ENCODE data around the gene ANKS4B. TPM values are rescaled to one million over a fixed set of nuclear protein-coding genes. Genes with fewer than 3 reads are reported as not detected.
"Not testable (repeated sequence)": the region's sequence is repeated elsewhere in the genome, so short reads cannot be mapped to it uniquely, and the experiment has no call there.

Gene ANKS4B
- total and polyA plus RNA-seq, 4 donors = 0.08 to 6.9 TPM; not detected in 2

- H3K36me3 ChIP-seq (ENCODE audit: control insufficient read depth in 1 of 2, insufficient read depth in 2 of 2, low read length in 1 of 2) = no peaks in the 10 kb centered on the region
- H3K9me3 ChIP-seq (ENCODE audit: control insufficient read depth, low read length) = no peaks in the 10 kb centered on the region
- no peaks in the 10 kb centered on the region for H3K27me3 ChIP-seq (ENCODE audit: control insufficient read depth in 1 of 2, insufficient read depth in 2 of 2, low read length in 1 of 2)
- no peak for DNase-seq
- peak overlapping the region in 1 of 2 donors; percentile 8 for H3K4me3 ChIP-seq (ENCODE audit: low read length in 2 of 2)
- intact Hi-C loops (cut with DNase I) = loop anchor here in 1 of 2 donors (2.0 kb wide), 1 partner anchor 14 kb away; no protein-coding TSS in a partner anchor
- 67 to 74% methylated on average over 4 of the region's 4 CpGs for WGBS, 2 donors
- no peaks in the 10 kb centered on the region for H3K4me1 ChIP-seq (ENCODE audit: control insufficient read depth in 1 of 2, insufficient read depth in 2 of 2, low read length in 2 of 2)
- no peak overlapping the region for H3K27ac ChIP-seq (ENCODE audit: low read depth in 1 of 2, low read length in 2 of 2)
- no peak for ATAC-seq (ENCODE audit: low FRiP score)
Observed at GRCh38 chr16:21284414-21284813, 50.9 kb downstream of the ANKS4B start.

DNA sequence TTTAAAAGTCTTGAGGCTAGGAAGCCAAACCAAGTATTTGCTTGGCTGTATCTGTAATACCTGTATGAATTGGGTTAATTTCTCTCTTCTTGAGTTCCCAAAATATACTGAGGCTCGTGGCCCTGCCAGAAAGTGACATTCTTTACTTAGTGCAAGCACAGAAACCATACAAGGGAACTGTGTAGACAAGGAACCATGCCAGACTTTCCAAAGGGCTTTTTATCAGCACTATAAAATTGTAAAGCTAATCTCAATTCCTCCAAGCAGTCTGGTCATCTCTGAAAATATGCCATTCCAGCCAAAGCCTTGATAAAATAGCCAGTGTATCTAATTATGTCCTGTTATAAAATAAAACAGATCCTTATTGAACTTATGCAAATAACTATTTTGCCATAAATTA lies 51.8 kb downstream of the ANKS4B start:
- no peak for ATAC-seq (ENCODE audit: low FRiP score)
- H3K27ac ChIP-seq (ENCODE audit: low read depth in 1 of 2, low read length in 2 of 2) = no peak overlapping the region
- H3K36me3 ChIP-seq (ENCODE audit: control insufficient read depth in 1 of 2, insufficient read depth in 2 of 2, low read length in 1 of 2) = no peaks in the 10 kb centered on the region
- intact Hi-C loops (cut with DNase I) = loop anchor here in 1 of 2 donors (2.0 kb wide), 1 partner anchor 13 kb away; no protein-coding TSS in a partner anchor
- DNase-seq = no peak
- H3K4me1 ChIP-seq (ENCODE audit: control insufficient read depth in 1 of 2, insufficient read depth in 2 of 2, low read length in 2 of 2) = no peaks in the 10 kb centered on the region
- no peaks in the 10 kb centered on the region for H3K9me3 ChIP-seq (ENCODE audit: control insufficient read depth, low read length)
- 0% methylated on average over 1 of the region's 1 CpG for WGBS, 2 donors
- no peak overlapping the region for H3K4me3 ChIP-seq (ENCODE audit: low read length in 2 of 2)
- H3K27me3 ChIP-seq (ENCODE audit: control insufficient read depth in 1 of 2, insufficient read depth in 2 of 2, low read length in 1 of 2) = no peaks in the 10 kb centered on the region

GRCh38 chr16:21289789-21290188 lies 56.3 kb downstream of the ANKS4B start:
- H3K36me3 ChIP-seq (ENCODE audit: control insufficient read depth in 1 of 2, insufficient read depth in 2 of 2, low read length in 1 of 2); H3K27ac ChIP-seq (ENCODE audit: low read depth in 1 of 2, low read length in 2 of 2); H3K27me3 ChIP-seq (ENCODE audit: control insufficient read depth in 1 of 2, insufficient read depth in 2 of 2, low read length in 1 of 2); H3K4me3 ChIP-seq (ENCODE audit: low read length in 2 of 2); H3K4me1 ChIP-seq (ENCODE audit: control insufficient read depth in 1 of 2, insufficient read depth in 2 of 2, low read length in 2 of 2); H3K9me3 ChIP-seq (ENCODE audit: control insufficient read depth, low read length); DNase-seq; ATAC-seq (ENCODE audit: low FRiP score); intact Hi-C loops (cut with DNase I): not testable (repeated sequence)
- WGBS, 2 donors = 96 to 97% methylated on average over 3 of the region's 3 CpGs

DNA sequence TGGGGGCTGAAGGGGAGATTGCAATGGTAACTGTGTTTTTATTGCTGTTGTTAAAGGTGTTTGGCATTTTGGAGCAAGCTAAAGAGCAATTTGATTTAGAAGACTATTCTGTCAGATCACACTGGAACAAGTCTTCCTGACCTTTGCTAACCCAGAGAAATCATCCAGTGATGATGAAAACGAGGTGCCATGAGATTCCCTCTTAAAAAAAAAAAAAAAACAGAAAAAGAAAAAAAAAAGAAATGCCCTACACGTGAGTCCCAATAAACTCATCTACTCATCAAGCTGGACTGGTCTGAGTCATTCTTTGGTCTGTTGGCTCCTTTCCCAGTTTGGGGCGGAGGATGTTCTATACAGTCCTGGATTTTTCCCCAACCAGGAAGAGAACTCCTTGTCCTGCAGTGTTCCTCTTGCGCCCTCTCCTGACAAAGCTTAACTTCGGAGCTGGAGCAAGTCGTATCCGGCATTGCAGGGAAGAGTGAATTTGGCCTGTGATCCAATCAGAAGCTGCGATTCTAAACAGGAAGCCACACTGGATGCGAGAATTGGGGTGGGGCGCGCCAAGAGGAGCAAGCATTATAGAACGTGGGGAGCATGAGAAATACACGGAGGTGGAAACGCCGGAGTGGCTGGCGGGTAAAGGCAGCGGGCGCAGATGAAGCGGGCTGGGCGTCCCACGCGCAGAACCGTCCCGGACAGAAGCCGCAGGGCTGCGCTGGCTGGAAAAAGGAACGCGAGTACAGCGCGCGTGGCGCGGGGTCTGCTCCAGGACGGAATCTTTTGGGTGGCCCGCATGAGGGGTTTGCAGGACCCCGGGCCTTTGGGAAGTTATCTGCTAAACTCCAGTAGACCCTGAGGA lies 67.0 kb downstream of the ANKS4B start:
- intact Hi-C loops (cut with DNase I) = loop anchor here (2.0 to 10.0 kb wide), 8 partner anchors 112 to 1022 kb away; partner anchors contain the start of genes LDAF1 (in 2 of the 2), ERI2 (in 1 of the 2) and REXO5 (in 1 of the 2)
- H3K36me3 ChIP-seq (ENCODE audit: control insufficient read depth in 1 of 2, insufficient read depth in 2 of 2, low read length in 1 of 2) = no peaks in the 10 kb centered on the region
- H3K27me3 ChIP-seq (ENCODE audit: control insufficient read depth in 1 of 2, insufficient read depth in 2 of 2, low read length in 1 of 2) = no peaks in the 10 kb centered on the region
- H3K4me1 ChIP-seq (ENCODE audit: control insufficient read depth in 1 of 2, insufficient read depth in 2 of 2, low read length in 2 of 2) = no peaks in the 10 kb centered on the region
- H3K9me3 ChIP-seq (ENCODE audit: control insufficient read depth, low read length) = no peaks in the 10 kb centered on the region
- peak overlapping the region in 1 of 2 donors; percentile 79 for H3K27ac ChIP-seq (ENCODE audit: low read depth in 1 of 2, low read length in 2 of 2)
- peak overlapping the region; percentile 50 to 58 for H3K4me3 ChIP-seq (ENCODE audit: low read length in 2 of 2)
- DNase-seq (peak; percentile 92 to 96), ATAC-seq (ENCODE audit: low FRiP score) (peak; percentile 99)
- 0 to 1% methylated on average over 36 of the region's 36 CpGs for WGBS, 2 donors

DNA sequence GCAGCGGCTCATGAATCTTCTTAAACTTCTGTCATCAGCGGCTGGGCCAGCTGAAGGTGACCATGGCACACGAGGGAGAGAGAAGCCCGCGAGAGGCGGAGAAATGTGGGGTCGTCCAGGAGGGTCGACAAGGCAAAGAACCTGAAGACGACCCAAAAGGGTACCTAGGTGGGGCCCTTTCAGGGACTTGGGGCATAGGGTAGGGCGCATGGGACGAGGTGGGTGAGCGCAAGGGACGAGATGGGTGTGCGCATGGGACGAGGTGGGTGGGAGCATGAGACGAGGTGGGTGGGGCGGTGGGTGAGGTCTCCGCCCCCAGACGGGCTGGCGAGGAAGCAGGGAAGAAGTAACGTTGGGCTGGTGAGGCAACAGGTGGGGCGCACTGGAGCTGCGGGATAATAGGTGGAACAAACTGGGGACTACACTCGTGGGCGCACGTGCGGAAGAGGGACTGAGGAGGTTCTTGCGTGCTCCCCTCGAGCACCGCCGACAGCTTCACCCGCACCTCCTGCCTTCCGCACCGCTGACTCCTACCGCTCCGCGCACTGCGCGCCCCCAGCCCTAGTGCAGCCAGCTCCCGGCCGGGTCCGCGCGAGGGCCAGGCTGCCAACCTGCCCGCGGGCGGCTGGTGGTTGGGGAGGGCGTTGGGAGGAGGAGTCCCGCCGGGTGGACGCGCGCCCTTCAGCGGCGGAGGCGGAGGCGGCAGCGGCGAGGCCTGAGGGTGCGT lies 67.8 kb downstream of the ANKS4B start:
- peak; percentile 78 to 89 for DNase-seq
- no peaks in the 10 kb centered on the region for H3K27me3 ChIP-seq (ENCODE audit: control insufficient read depth in 1 of 2, insufficient read depth in 2 of 2, low read length in 1 of 2)
- no peaks in the 10 kb centered on the region for H3K9me3 ChIP-seq (ENCODE audit: control insufficient read depth, low read length)
- peak; percentile 84 for ATAC-seq (ENCODE audit: low FRiP score)
- H3K36me3 ChIP-seq (ENCODE audit: control insufficient read depth in 1 of 2, insufficient read depth in 2 of 2, low read length in 1 of 2) = no peaks in the 10 kb centered on the region
- no peaks in the 10 kb centered on the region for H3K4me1 ChIP-seq (ENCODE audit: control insufficient read depth in 1 of 2, insufficient read depth in 2 of 2, low read length in 2 of 2)
- intact Hi-C loops (cut with DNase I) = loop anchor here (2.0 to 10.0 kb wide), 8 partner anchors 113 to 1021 kb away; partner anchors contain the start of genes LDAF1 (in 2 of the 2), ERI2 (in 1 of the 2) and REXO5 (in 1 of the 2)
- 0% methylated on average over 55 to 60 of the region's 60 CpGs for WGBS, 2 donors
- H3K4me3 ChIP-seq (ENCODE audit: low read length in 2 of 2) = peak overlapping the region; percentile 50 to 58
- peak overlapping the region in 1 of 2 donors; percentile 79 for H3K27ac ChIP-seq (ENCODE audit: low read depth in 1 of 2, low read length in 2 of 2)

- Histone ChIP-seq H3K9me3 (ENCODE audit: control insufficient read depth, low read length) (no peaks in the 10 kb centered on the region), H3K4me3 (ENCODE audit: low read length in 2 of 2) (peak overlapping the region in 1 of 2 donors; percentile 50), H3K27me3 (ENCODE audit: control insufficient read depth in 1 of 2, insufficient read depth in 2 of 2, low read length in 1 of 2) (no peaks in the 10 kb centered on the region), H3K4me1 (ENCODE audit: control insufficient read depth in 1 of 2, insufficient read depth in 2 of 2, low read length in 2 of 2) (no peaks in the 10 kb centered on the region), H3K27ac (ENCODE audit: low read depth in 1 of 2, low read length in 2 of 2) (no peak overlapping the region), H3K36me3 (ENCODE audit: control insufficient read depth in 1 of 2, insufficient read depth in 2 of 2, low read length in 1 of 2) (no peaks in the 10 kb centered on the region)
- 1% methylated on average over 17 of the region's 17 CpGs for WGBS, 2 donors
- intact Hi-C loops (cut with DNase I) = loop anchor here (2.0 to 10.0 kb wide), 8 partner anchors 113 to 1020 kb away; partner anchors contain the start of genes LDAF1 (in 2 of the 2), ERI2 (in 1 of the 2) and REXO5 (in 1 of the 2)
- no peak for ATAC-seq (ENCODE audit: low FRiP score)
- no peak for DNase-seq
Observed at GRCh38 chr16:21301895-21302291, 68.4 kb downstream of the ANKS4B start.

DNA sequence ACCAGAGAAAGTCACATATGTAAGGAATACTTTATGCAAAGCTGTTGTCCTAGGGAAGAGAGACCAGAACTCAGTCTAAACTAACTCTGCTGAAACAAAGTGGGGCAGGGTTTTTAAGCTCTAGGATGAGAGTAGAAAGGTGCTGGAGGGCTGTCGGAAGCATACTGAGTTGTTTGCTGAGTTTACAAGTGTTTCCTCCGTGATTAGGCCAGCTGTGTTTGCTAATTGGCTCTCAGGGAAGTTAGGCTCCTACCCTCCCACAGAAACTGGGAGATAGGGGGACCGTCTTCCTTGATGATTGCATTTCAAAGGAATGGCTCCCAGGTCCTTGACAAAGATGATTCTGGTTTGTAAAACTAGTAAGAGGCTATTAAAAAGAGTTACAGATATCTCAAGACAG lies 69.0 kb downstream of the ANKS4B start:
- no peaks in the 10 kb centered on the region for H3K27me3 ChIP-seq (ENCODE audit: control insufficient read depth in 1 of 2, insufficient read depth in 2 of 2, low read length in 1 of 2)
- no peaks in the 10 kb centered on the region for H3K9me3 ChIP-seq (ENCODE audit: control insufficient read depth, low read length)
- no peak for DNase-seq
- no peaks in the 10 kb centered on the region for H3K36me3 ChIP-seq (ENCODE audit: control insufficient read depth in 1 of 2, insufficient read depth in 2 of 2, low read length in 1 of 2)
- no peak overlapping the region for H3K27ac ChIP-seq (ENCODE audit: low read depth in 1 of 2, low read length in 2 of 2)
- H3K4me1 ChIP-seq (ENCODE audit: control insufficient read depth in 1 of 2, insufficient read depth in 2 of 2, low read length in 2 of 2) = no peaks in the 10 kb centered on the region
- H3K4me3 ChIP-seq (ENCODE audit: low read length in 2 of 2) = no peak overlapping the region
- intact Hi-C loops (cut with DNase I) = loop anchor here (5.0 to 10.0 kb wide), 6 partner anchors 120 to 1020 kb away; partner anchors contain the start of genes ERI2 (in 1 of the 2) and REXO5 (in 1 of the 2)
- ATAC-seq (ENCODE audit: low FRiP score) = no peak
- 86 to 89% methylated on average over 3 of the region's 3 CpGs for WGBS, 2 donors

DNA sequence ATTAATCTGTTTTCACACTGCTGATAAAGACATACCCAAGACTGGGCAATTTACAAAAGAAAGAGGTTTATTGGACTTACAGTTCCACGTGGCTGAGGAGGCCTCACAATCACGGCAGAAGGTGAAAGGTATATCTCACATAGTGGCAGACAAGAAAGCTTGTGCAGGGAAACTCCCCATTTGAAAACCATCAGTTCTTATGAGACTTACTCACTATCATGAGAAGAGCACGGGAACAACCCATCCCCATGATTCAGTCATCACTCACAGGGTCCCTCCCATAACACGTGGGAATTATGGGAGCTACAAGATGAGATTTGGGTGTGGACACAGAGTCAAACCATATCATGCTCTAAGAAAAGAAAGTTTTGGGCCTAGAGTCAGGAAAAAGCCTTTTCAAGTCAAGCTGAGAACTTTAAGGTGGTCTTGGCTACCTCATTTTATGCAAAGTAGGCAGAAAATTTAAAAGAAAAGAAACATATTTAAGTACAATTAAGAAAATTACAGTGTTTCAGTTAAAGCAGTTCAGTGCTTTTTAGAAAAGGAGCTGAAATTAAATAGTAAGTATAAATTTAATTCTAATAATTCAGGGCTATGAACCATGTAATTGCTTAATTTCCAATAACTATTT lies 69.5 kb downstream of the ANKS4B start:
- Histone ChIP-seq H3K27ac (ENCODE audit: low read depth in 1 of 2, low read length in 2 of 2) (no peak overlapping the region), H3K9me3 (ENCODE audit: control insufficient read depth, low read length) (no peaks in the 10 kb centered on the region), H3K4me1 (ENCODE audit: control insufficient read depth in 1 of 2, insufficient read depth in 2 of 2, low read length in 2 of 2) (no peaks in the 10 kb centered on the region), H3K4me3 (ENCODE audit: low read length in 2 of 2) (no peak overlapping the region), H3K36me3 (ENCODE audit: control insufficient read depth in 1 of 2, insufficient read depth in 2 of 2, low read length in 1 of 2) (no peaks in the 10 kb centered on the region), H3K27me3 (ENCODE audit: control insufficient read depth in 1 of 2, insufficient read depth in 2 of 2, low read length in 1 of 2) (no peaks in the 10 kb centered on the region)
- 85 to 89% methylated on average over 4 of the region's 4 CpGs for WGBS, 2 donors
- intact Hi-C loops (cut with DNase I) = loop anchor here (5.0 to 10.0 kb wide), 6 partner anchors 121 to 1019 kb away; partner anchors contain the start of genes ERI2 (in 1 of the 2) and REXO5 (in 1 of the 2)
- DNase-seq (no peak), ATAC-seq (ENCODE audit: low FRiP score) (no peak)
